GM13976 (cell line): ENCODE results near the gene TTC7B.

ENCODE experiments used
- DNase-seq: peaks from one replicate; pipeline ENCODE4 v3.0.0; 2012; ENCODE audit warnings: low spot score
- CTCF ChIP-seq: IDR thresholded peaks from 2 replicates; pipeline ENCODE4 v1.5.1; 2012; ENCODE audit warnings: borderline replicate concordance, mild to moderate bottlenecking; ENCODE audit not compliant: insufficient read depth; ENCODE audit errors: extremely low read depth, missing control alignments, control extremely low read depth
- in situ Hi-C: fragments of 300-500 bp; cut with MboI; formaldehyde crosslinking; loops from one replicate; pipeline ENCODE4 v1.12.0; 2022; ENCODE audit warnings: low sequenced_read_pairs, mixed read lengths, inconsistent platforms; ENCODE audit not compliant: unreplicated experiment

The TTC7B gene

GRCh38 chr14:90805084-90805391 is 11.2 kb downstream of the TTC7B start:
- no peak for DNase-seq
- TF ChIP-seq CTCF = no peak
- in situ Hi-C loops = no loop called here

GRCh38 chr14:90804292-90805083 is 11.7 kb downstream of the TTC7B start:
- in situ Hi-C loops = no loop called here
- no peak for DNase-seq

GRCh38 chr14:90803249-90803648 is 13.0 kb downstream of the TTC7B start:
- no peak for TF ChIP-seq CTCF
- DNase-seq = no peak
- in situ Hi-C loops = no loop called here

More at GRCh38 chr14:90804292-90805083, 11.7 kb downstream of the TTC7B start:
- no peak for TF ChIP-seq CTCF

GRCh38 chr14:90799420-90799819 is 16.8 kb downstream of the TTC7B start:
- TF ChIP-seq CTCF = no peak
- in situ Hi-C loops = no loop called here
- no peak for DNase-seq

- no peak for DNase-seq
These were observed 18.3 kb downstream of the TTC7B start for GRCh38 chr14:90797919-90798318.

GRCh38 chr14:90797451-90797850 is 18.8 kb downstream of the TTC7B start:
- in situ Hi-C loops = no loop called here
- no peak for DNase-seq

More at GRCh38 chr14:90797919-90798318, 18.3 kb downstream of the TTC7B start:
- TF ChIP-seq CTCF = no peak
- in situ Hi-C loops = no loop called here

More at GRCh38 chr14:90797451-90797850, 18.8 kb downstream of the TTC7B start:
- no peak for TF ChIP-seq CTCF
